Activated B cell treated with CpG ODN at 0.5 μM for 24 hours (primary cell): ENCODE measurements around the gene PIK3C2G. TPM values are rescaled to one million over a fixed set of nuclear protein-coding genes. Genes with fewer than 3 reads are reported as not detected.

Experiments used
- ATAC-seq: fragments of 200-7000 bp; cut with Tn5 transposase; one replicate; pipeline ENCODE4 v1.10.0; 2021; ENCODE audit warnings: low read depth, mild to moderate bottlenecking, moderate library complexity
- CTCF ChIA-PET: fragments of 350-600 bp; sonication (Branson Sonifier 250); formaldehyde crosslinking; loops from one replicate; lab custom pipeline; 2021; ENCODE audit warnings: antibody characterized with exemption; lab: Charles Lee
- POLR2A ChIA-PET: fragments of 350-600 bp; sonication (Branson Sonifier 250); formaldehyde crosslinking; loops from one replicate; lab custom pipeline; 2021; ENCODE audit warnings: antibody characterized with exemption; lab: Charles Lee
- DNase-seq: peaks from one replicate; pipeline ENCODE4 v3.0.0; 2022
- H3K27ac Mint-ChIP-seq: one replicate; pipeline ENCODE4 v1.8.0; 2020; ENCODE audit warnings: mixed read lengths
- H3K27me3 Mint-ChIP-seq: one replicate; pipeline ENCODE4 v1.8.0; 2021; ENCODE audit warnings: mixed read lengths
- H3K36me3 Mint-ChIP-seq: one replicate; pipeline ENCODE4 v1.8.0; 2021; ENCODE audit warnings: low read depth, mixed read lengths
- H3K4me1 Mint-ChIP-seq: one replicate; pipeline ENCODE4 v1.8.0; 2021; ENCODE audit warnings: mixed read lengths
- H3K4me3 Mint-ChIP-seq: one replicate; pipeline ENCODE4 v1.8.0; 2020; ENCODE audit warnings: mild to moderate bottlenecking, mixed read lengths
- H3K9me3 Mint-ChIP-seq: one replicate; pipeline ENCODE4 v1.8.0; 2020; ENCODE audit warnings: mixed read lengths
- intact Hi-C: fragments of 100-400 bp; cut with micrococcal nuclease; formaldehyde crosslinking; loops from one replicate; pipeline ENCODE4 v1.15.1; 2024
- total RNA-seq: library from RNA; stranded (reverse); gene quantifications from 2 replicates; pipeline ENCODE4 v1.2.3, GENCODE V29; 2022
- TF ChIP-seq, protein P1 (sequence below): fragments of 200-600 bp; IDR thresholded peaks from one replicate; pipeline ENCODE4 v1.8.0; 2022; ENCODE audit warnings: antibody characterized with exemption, mild to moderate bottlenecking

PIK3C2G gene
- total RNA-seq, 1 donor from 2014 or later: not detected

DNA sequence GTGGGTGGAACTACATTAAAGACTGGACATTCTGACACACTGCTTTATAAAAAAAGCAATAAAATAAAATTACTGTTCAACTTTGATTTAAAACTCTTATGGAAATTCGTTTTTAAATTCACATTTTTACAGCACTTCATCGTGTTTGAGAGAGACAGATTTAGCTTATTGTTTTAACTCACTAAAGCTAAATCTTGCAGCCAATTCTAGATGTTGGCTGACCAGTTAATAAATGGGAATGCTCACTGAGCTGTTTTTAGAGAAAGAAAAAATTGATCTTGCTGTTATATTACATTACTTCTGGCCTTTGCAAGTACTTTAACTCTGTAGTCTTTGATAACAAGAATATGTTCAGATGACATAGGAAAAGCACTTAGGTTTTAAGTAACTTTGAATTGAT is 319.4 kb downstream of the PIK3C2G start:
- no peak for ATAC-seq

GRCh38 chr12:18581232-18581962 is 320.1 kb downstream of the PIK3C2G start:
- POLR2A ChIA-PET: no interaction called here
- ATAC-seq (no peak), DNase-seq (no peak)
- peaks cover 10% of the 10 kb centered on the region for H3K9me3 Mint-ChIP-seq
- no peaks in the 10 kb centered on the region for H3K36me3 Mint-ChIP-seq
- no peaks in the 10 kb centered on the region for H3K27me3 Mint-ChIP-seq
- H3K27ac Mint-ChIP-seq: no peak overlapping the region
- TF ChIP-seq, protein P1, sequence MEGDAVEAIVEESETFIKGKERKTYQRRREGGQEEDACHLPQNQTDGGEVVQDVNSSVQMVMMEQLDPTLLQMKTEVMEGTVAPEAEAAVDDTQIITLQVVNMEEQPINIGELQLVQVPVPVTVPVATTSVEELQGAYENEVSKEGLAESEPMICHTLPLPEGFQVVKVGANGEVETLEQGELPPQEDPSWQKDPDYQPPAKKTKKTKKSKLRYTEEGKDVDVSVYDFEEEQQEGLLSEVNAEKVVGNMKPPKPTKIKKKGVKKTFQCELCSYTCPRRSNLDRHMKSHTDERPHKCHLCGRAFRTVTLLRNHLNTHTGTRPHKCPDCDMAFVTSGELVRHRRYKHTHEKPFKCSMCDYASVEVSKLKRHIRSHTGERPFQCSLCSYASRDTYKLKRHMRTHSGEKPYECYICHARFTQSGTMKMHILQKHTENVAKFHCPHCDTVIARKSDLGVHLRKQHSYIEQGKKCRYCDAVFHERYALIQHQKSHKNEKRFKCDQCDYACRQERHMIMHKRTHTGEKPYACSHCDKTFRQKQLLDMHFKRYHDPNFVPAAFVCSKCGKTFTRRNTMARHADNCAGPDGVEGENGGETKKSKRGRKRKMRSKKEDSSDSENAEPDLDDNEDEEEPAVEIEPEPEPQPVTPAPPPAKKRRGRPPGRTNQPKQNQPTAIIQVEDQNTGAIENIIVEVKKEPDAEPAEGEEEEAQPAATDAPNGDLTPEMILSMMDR: no peak
- no peaks in the 10 kb centered on the region for H3K4me1 Mint-ChIP-seq
- CTCF ChIA-PET: no interaction called here
- intact Hi-C loops: no loop called here
- H3K4me3 Mint-ChIP-seq: no peak overlapping the region

More for the DNA sequence above, 319.4 kb downstream of the PIK3C2G start:
- intact Hi-C loops: no loop called here
- CTCF ChIA-PET: no interaction called here
- Mint-ChIP-seq H3K4me3 (no peak overlapping the region), H3K27ac (no peak overlapping the region), H3K27me3 (no peaks in the 10 kb centered on the region), H3K4me1 (no peaks in the 10 kb centered on the region), H3K36me3 (no peaks in the 10 kb centered on the region), H3K9me3 (peaks cover 7% of the 10 kb centered on the region)
- TF ChIP-seq, protein P1: no peak
- POLR2A ChIA-PET: no interaction called here
- no peak for DNase-seq

DNA sequence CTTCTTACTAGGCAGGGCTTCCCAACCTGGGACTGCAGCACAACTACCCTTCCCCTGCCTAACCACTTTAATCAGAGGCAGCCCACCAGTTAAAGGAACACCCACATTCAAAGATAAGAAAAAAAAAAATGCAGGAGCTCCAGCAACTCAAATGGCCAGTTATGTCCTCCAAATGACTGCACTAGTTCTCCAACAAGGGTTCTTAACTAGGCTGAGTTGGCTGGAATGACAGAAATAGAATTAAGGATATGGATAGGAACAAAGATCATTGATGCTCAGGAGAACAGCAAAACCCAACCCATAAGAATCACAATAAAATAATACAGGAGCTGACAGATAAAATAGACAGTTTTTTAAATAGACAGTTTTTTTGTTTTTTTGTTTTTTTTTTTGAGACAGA is 322.3 kb downstream of the PIK3C2G start:
- POLR2A ChIA-PET: no interaction called here
- no peak for DNase-seq
- CTCF ChIA-PET: interaction anchor here (0.6 kb wide), 1 partner anchor 109 kb away, joined by 3 read pairs; no protein-coding TSS in a partner anchor
- Mint-ChIP-seq H3K4me3 (no peak overlapping the region), H3K9me3 (peaks cover 19% of the 10 kb centered on the region), H3K36me3 (no peaks in the 10 kb centered on the region), H3K27ac (no peak overlapping the region), H3K27me3 (no peaks in the 10 kb centered on the region), H3K4me1 (no peaks in the 10 kb centered on the region)
- no peak for ATAC-seq
- TF ChIP-seq, protein P1: no peak
- intact Hi-C loops: no loop called here

DNA sequence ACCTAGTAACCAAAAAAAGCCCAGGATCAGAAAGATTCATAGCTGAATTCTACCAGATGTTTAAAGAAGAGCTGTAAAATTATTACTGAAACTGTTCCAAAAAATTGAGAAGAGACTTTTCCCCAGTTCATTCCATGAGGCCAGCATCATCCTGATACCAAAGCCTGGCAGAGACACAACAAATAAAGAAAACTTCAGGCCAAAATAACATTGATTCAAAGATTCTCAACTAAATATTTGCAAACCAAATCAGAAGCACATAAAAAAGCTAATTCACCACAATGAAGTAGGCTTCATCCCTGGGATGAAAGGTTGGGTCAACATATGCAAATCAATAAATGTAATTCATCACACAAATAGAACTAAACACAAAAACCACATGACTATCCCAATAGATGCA is 325.3 kb downstream of the PIK3C2G start:
- intact Hi-C loops: no loop called here
- DNase-seq: no peak
- TF ChIP-seq, protein P1: no peak
- H3K4me3 Mint-ChIP-seq: no peak overlapping the region
- CTCF ChIA-PET: interaction anchor here (0.6 kb wide), 1 partner anchor 188 kb away, joined by 4 read pairs; no protein-coding TSS in a partner anchor
- H3K4me1 Mint-ChIP-seq: no peaks in the 10 kb centered on the region
- no peak for ATAC-seq
- no peak overlapping the region for H3K27ac Mint-ChIP-seq
- POLR2A ChIA-PET: no interaction called here
- no peaks in the 10 kb centered on the region for H3K36me3 Mint-ChIP-seq
- peaks cover 15% of the 10 kb centered on the region for H3K9me3 Mint-ChIP-seq
- no peaks in the 10 kb centered on the region for H3K27me3 Mint-ChIP-seq

- CTCF ChIA-PET: no interaction called here
- Mint-ChIP-seq H3K9me3 (peaks cover 12% of the 10 kb centered on the region), H3K4me3 (no peak overlapping the region), H3K27me3 (no peaks in the 10 kb centered on the region), H3K36me3 (no peaks in the 10 kb centered on the region), H3K4me1 (no peaks in the 10 kb centered on the region), H3K27ac (no peak overlapping the region)
- DNase-seq: no peak
- POLR2A ChIA-PET: no interaction called here
- TF ChIP-seq, protein P1: no peak
- ATAC-seq: no peak
- intact Hi-C loops: no loop called here
Observed at GRCh38 chr12:18589316-18589715, 328.0 kb downstream of the PIK3C2G start.
